Measurements from ENCODE around the gene NEK10.
"Not testable (repeated sequence)": the region's sequence is repeated elsewhere in the genome, so short reads cannot be mapped to it uniquely, and the experiment has no call there.

Gene NEK10

GRCh38 chr3:27368831-27369607, at the start of gene NEK10:
TSS of gene NEK10 (minus strand) at chr3:27369383. CDS start at chr3:27352882, 16,501 bp downstream.
- peak; percentile 88 for DNase-seq

- no peak for DNase-seq
Observed at GRCh38 chr3:27415202-27415601, 46.0 kb upstream of the NEK10 start.

GRCh38 chr3:27392950-27393679, 23.9 kb upstream of the NEK10 start:
- DNase-seq: no peak

GRCh38 chr3:27392414-27392813, 23.2 kb upstream of the NEK10 start:
- DNase-seq: not testable (repeated sequence)

DNA sequence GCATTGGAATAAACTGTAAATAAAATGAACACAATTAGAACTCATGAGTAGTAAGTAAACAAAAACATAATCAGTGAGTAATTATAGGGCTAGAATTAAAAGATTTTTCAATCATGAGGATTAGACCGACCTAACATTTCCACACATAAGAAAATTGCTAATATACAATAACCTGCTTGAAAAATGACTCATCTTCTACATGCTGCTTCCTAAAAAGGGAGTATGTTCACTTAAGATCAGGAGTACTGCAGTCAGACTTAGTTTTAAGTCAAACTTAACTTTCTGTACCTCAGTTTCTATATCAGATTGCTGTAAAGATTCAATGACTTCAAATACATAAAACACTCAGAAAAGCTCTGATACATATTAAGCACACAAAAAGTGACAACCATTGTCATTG, 22.6 kb upstream of the NEK10 start:
- no peak for DNase-seq

DNA sequence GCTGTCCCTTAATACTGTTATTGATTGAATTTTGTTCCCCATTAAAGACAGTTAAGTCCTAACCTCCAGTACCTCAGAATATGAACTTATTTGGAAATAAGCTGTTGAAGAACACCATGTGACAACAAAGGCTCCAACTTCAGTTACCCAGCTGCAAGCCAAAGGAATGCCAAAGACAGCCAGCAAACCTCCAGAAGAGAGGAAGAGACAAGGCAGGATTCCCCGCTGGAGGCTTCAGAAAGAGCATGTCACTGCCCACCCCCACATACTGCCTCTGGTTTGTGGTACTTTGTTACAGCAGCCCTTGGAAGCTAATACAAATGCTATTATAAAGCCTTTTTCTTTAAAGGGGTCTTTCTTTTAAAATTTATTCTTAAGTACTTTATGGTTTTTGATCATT, 18.4 kb upstream of the NEK10 start:
- DNase-seq: no peak

- DNase-seq: no peak
Observed at GRCh38 chr3:27385504-27385903, 16.3 kb upstream of the NEK10 start.

- no peak for DNase-seq
Observed at GRCh38 chr3:27384191-27384590, 15.0 kb upstream of the NEK10 start.

DNA sequence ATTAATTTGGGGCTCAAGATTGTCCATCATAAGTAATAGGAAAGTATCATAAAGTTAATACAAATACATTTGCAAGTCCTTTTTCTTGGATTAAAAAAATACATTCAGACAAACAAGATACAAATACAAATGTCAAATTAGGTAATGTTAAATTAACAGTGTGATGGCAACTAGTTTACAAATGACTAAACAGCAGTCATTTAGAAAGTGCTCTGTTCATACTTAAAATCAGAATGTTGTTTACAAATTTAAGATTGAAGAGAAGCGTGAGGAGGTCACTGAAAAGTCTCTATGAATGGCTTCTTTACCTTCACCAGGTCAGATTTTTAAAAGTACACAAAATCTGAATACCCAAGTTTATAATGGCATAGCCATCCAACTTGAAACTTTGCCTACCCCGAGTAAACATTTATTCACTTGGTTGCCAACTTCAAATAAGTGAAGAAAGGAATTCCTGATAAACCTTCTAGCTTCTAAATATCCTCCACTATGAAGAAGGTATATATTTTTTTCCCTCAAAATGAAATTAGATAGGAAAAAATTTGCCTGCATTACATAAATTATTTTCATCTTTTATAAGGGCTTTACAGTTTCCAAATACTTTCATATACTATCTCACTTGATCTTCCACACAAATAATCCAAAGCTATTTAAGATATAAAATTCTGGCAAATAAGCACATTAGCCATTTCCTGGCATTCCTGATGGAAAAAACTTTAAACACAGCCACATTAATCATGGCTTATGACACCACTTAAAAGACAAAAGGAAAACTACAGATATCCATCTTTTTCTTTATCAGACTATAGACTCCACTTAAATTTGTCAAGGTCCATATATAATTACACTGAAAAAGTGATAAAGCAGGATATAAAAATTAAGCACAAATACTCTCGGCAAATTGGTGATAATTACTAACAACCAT, 11.5 kb upstream of the NEK10 start:
- no peak for DNase-seq

DNA sequence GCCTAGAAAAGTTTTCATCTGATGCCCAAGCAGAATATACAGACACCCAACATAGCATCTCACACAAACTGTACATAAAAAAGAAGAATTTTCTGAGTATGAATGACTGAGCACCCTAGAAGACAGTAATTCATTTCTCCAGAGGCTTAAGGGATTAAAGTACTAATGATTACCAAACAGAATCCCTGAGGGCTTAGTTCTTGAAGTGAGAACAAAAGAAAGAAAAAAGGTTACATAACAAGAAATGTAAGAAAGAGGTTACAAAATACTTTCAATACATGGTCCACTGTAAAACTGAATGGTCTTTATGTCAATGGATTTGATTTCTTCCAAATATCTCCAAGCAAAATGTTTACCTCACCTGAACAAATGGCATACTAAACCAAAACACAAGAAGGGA, 9.1 kb upstream of the NEK10 start:
- no peak for DNase-seq

DNA sequence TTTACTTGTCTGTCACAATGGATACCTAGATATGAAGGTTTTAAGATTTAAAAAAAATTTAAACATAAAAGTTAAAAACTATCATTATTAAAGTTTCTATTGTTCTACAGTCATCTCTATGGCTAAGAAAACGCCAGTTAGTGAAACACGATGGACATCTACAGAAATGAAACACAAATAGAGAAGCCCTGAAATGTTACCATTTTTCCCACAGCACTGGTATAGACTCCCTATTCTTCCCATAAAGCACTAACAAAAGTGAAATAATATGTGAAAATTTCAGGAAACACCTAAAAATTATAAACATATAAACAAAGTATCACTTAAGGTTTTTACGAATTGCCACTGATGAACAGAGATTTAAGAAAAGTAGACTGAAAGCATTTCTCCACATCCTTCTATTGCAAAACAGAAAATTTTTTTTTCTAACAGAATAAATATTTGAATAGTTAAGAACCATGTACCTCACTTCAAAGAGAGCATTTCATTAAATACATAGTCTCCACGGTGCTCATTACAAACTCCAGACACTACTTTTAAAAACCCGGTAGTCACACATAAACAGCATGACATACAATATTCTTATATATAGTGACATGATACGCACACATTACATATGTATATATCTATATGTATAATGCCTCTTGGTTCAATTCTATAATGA, 7.1 kb upstream of the NEK10 start:
- no peak for DNase-seq

DNA sequence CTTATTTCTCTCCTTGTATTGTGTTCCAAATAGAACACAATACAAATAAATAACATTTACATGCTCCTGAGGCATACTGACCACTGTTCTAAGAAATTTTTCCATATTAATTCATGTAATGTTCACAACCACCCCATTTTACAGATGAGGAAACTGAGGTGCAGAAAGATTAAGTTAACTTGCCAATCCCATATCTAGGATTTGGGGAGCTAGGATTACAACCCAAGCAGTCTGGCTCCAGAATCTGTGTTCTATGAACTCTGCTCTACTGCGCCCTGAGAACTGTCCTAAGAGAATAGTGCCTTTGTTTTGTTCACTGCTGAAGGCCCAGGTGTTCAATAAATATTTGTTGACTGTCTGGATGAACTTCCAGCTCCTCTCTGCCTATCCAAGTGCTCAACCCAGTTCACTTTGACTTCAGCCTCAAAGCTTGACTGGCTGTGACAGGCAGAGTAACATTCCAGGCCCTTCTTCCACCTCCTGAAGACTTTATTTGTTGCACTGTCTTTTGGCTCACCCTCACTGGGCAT, 3.1 kb downstream of the NEK10 start:
- no peak for DNase-seq

DNA sequence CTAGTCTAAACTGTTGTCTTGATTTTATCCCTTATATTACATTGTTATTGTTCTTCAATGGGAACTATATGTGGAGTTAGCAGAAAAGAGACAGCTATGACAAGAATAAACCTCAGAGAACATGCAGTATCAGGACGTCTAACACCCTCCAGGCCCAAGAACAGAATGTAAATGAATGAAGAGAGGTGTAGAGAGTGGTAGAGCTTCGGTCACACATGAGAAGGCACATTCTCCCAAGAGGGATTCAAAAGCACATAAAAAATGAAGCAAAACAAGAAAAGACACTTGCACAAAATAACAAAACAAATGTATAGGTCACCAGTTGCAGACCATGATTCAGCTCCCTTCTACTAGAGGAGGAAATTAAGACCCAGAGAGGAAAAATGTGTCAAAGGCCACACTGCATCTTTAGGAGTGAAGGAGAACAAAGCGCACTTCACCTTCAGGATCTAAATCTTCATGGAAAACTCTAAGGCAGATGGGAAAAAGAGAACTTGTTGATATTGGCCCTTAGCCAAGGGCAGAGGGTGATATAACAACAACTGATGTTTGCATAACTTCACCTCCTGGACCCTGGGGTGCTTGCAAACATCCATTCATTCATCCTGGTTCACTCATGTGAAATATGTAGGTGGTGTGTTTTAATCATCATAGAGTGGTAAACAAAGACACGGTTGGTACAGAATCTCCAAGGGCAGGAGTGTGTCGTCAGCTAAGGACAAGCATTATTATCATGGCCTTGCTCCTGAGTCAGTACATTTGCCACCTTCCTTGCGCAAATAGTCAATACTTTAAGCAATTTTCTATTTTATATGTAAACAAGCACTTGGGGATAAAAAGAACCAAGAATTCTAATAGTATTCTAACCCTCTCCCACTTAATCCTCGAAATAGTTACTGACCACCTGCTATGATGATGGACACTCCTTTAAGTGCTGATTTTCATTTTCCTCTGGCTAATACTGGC, 8.8 kb downstream of the NEK10 start:
- DNase-seq: peak; percentile 86

DNA sequence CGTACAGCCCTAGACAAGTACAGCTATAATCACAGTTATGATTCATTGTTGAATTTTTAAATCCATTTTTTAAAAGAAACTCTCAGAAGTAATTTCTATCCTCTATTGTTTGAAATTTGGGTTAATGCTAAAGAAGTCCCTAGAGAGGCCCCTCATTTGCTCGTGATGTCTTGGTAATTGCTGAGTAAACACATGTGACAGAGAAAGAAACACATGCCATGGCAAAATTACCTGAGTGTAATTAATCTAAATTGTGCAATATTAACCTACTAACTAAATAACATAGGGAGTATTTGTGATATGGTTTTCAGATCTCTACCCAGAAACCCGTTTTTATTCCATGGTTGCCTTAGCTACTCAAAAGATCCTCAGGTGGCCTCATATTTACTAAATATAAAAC, 10.8 kb downstream of the NEK10 start:
- DNase-seq: no peak

- peak; percentile 28 for DNase-seq
Observed at GRCh38 chr3:27357665-27358258, 11.4 kb downstream of the NEK10 start.

- DNase-seq: no peak
Observed at GRCh38 chr3:27356976-27357375, 12.2 kb downstream of the NEK10 start.

- no peak for DNase-seq
Observed at GRCh38 chr3:27354588-27355203, 14.5 kb downstream of the NEK10 start.

DNA sequence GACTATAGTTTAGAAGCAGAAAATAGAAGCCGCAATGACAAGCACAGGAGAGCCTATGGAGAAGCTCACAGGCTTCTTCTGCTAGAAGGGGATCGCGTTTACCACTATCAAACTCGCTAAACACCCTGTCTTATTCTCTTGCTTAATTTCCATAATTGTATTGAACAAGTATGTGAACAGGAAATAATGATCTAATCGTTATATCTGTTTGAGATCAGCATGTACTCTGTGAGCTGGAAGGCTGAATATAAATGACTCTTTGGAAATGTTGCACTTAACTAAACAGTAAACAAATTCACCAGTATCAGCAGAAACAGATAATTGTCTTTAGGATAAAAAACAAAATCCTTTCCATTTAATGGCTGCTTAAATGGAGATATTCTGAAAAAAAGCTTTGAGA, 15.0 kb downstream of the NEK10 start:
- DNase-seq: no peak

DNA sequence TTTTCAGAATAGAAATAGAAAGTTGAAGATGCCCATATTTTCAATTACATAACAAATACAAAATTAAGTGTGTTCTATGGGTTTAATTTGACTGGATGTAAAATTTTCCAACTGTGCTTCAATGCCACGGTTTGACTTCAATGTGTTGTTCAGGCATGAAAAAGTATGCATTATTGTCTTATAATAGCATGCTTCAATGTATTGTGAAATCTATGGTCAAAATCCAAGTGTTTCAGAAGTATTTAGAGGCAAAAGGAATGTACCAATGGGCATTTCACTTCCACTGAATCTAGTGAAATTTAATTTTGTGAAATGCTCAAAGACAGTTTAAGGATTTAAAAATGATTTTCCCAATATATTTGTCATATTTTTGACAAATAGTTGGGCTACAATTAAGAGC, 16.0 kb downstream of the NEK10 start:
- no peak for DNase-seq

- DNase-seq: no peak
Observed at GRCh38 chr3:27352047-27352446, 17.1 kb downstream of the NEK10 start.

All from NCI-H510A treated with DMSO at 0.1 percent for 48 hours (cell line).